Stimulated activated CD8-positive, alpha-beta memory T cell treated with anti-CD3 and anti-CD28 coated beads, Interleukin-2, amount 100 ng/mL, for 48 hours (primary cell): ENCODE data around the gene SCFD2.

Experiments
- DNase-seq, 2 donors: peaks; one replicate each; pipeline ENCODE4 v3.0.0-alpha.2; 2020; ENCODE audit warnings: low read depth in 2 of 2

The SCFD2 gene

DNA sequence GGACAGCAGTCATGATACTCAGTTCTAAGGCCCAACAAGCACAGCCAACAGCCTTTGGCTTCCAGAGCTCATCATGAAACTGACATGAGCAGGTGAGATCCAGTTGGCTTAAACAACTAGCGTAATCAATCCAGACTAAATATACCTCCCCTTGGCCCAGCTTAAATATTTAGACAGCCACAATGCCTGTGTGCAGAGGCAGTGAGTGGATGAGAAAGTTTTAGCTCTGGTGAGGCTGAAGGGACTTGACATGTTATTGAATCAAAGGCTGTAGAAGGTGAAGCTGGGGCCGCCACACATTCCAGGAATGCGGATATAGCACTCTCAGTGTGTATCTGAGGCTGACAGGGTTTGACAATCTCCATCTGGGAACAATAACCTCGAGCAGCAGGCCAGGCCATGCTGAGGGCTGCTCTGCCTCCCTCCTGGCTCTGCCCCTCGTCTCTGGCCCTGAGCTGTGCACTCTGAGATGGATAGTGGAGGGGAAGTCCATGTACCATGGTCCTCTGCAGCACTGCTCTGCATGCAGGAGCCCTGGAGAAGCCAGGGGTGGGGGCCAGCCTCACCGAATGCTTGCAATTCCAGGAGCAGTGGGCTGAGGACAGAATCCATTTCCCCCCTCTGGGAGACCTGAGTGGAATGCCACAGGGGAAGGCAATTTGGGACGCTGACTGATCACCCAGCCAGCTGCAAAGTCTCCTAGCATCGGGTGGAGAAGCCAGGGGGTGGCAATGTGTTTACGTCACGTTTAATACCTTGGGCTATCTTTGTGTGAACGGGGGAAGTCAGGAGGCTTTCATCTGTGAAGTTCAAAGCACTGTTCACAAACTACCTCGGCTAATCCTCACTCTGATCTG is 541.0 kb downstream of the SCFD2 start:
- no peak for DNase-seq

GRCh38 chr4:52824270-52824602 is 541.6 kb downstream of the SCFD2 start:
- no peak for DNase-seq

DNA sequence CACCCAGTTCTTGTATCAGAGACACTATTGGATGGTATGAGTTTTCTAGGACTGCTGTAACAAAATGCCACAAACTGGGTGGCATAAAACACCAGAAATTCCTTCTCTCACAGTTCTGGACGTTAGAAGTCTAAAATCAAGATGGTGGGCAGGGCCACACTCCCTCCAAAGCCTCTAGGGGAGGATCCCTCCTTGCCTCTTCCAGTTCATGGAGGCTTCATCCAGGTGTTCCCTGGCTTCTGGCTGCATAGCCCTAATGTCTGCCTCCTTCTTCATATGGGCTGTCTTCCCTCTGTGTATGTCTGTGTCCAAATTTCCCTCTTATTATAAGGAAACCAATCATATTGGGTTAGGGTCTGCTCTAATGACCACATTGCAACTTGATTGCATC is 542.2 kb downstream of the SCFD2 start:
- no peak for DNase-seq
